Caco-2 (cell line): ENCODE data around the gene ZNHIT6. TPM values are rescaled to one million over a fixed set of nuclear protein-coding genes. Genes with fewer than 3 reads are reported as not detected.

ENCODE experiments used
- BruUV-seq: library from RNA; stranded (reverse); fragments of 400-500 nt; replicated peaks from 2 replicates; lab custom pipeline; 2021; lab: Mats Ljungman, UMichigan
- CTCF ChIA-PET: fragments of 300-600 bp; sonication (Branson Sonifier 250); formaldehyde crosslinking; loops from one replicate; lab custom pipeline; 2022; ENCODE audit warnings: antibody characterized with exemption; lab: Charles Lee
- POLR2A ChIA-PET: fragments of 300-600 bp; sonication (Branson Sonifier 250); formaldehyde crosslinking; loops from one replicate; lab custom pipeline; 2022; ENCODE audit warnings: antibody characterized with exemption; lab: Charles Lee
- DNase-seq, 2 experiments: peaks; one replicate each; pipeline versions ENCODE4 v3.0.0 to v3.0.0-alpha.2; 2020 to 2022
- H3K27me3 ChIP-seq: replicated peaks from 2 replicates; pipeline ENCODE4 v1.6.0; 2011; ENCODE audit warnings: low read length; ENCODE audit not compliant: control insufficient read depth, insufficient read depth
- H3K36me3 ChIP-seq: 2 replicates; pipeline ENCODE4 v1.5.1; 2011; ENCODE audit warnings: low read length; ENCODE audit not compliant: control insufficient read depth, insufficient read depth
- H3K4me1 ChIP-seq: fragments of 250-450 bp; sonication (Bioruptor Pico); 2 replicates; pipeline ENCODE4 v1.5.1; 2020; ENCODE audit warnings: mild to moderate bottlenecking
- H3K4me3 ChIP-seq: 2 replicates; pipeline ENCODE4 v1.5.1; 2011; ENCODE audit warnings: low read depth, mild to moderate bottlenecking, control low read depth, low read length
- H3K9me3 ChIP-seq: fragments of 250-450 bp; sonication (Bioruptor Pico); 2 replicates; pipeline ENCODE4 v1.5.1; 2020; ENCODE audit warnings: mild to moderate bottlenecking, moderate library complexity
- H3K27ac Mint-ChIP-seq: one replicate; pipeline ENCODE4 v1.8.0; 2022; ENCODE audit warnings: mixed read lengths; ENCODE audit not compliant: unreplicated experiment
- H3K27me3 Mint-ChIP-seq: one replicate; pipeline ENCODE4 v1.8.0; 2022; ENCODE audit warnings: mixed read lengths; ENCODE audit not compliant: insufficient read depth, unreplicated experiment
- H3K36me3 Mint-ChIP-seq: one replicate; pipeline ENCODE4 v1.8.0; 2022; ENCODE audit warnings: mild to moderate bottlenecking, mixed read lengths; ENCODE audit not compliant: insufficient read depth, unreplicated experiment
- H3K4me1 Mint-ChIP-seq: one replicate; pipeline ENCODE4 v1.8.0; 2022; ENCODE audit warnings: low read depth, mixed read lengths; ENCODE audit not compliant: unreplicated experiment
- H3K4me3 Mint-ChIP-seq: one replicate; pipeline ENCODE4 v1.8.0; 2022; ENCODE audit warnings: mild to moderate bottlenecking, moderate library complexity, mixed read lengths; ENCODE audit not compliant: unreplicated experiment
- H3K9me3 Mint-ChIP-seq: one replicate; pipeline ENCODE4 v1.8.0; 2022; ENCODE audit warnings: mixed read lengths; ENCODE audit not compliant: unreplicated experiment
- CTCF ChIP-seq, 2 experiments: fragments of 200-600 bp in 1 of 2; IDR thresholded peaks; 1 replicate in 1 of 2; 2 replicates in 1 of 2; pipeline versions ENCODE4 v1.5.1 to v1.8.0; 2011 to 2022; ENCODE audit warnings: antibody characterized with exemption in 1 of 2, control low read depth in 1 of 2, inconsistent platforms in 1 of 2, low read depth in 1 of 2, low read length in 1 of 2, mild to moderate bottlenecking in 1 of 2, moderate library complexity in 1 of 2; ENCODE audit not compliant: insufficient read depth in 1 of 2, severe bottlenecking in 1 of 2, unreplicated experiment in 1 of 2
- intact Hi-C: fragments of 100-400 bp; cut with micrococcal nuclease; formaldehyde crosslinking; loops from one replicate; pipeline ENCODE4 v1.10.0; 2022; ENCODE audit not compliant: unreplicated experiment
- total RNA-seq: library from RNA; stranded (reverse); gene quantifications from 2 replicates; pipeline ENCODE4 v1.2.3, GENCODE V29; 2022

Gene ZNHIT6
- total RNA-seq, 1 experiment from 2014 or later = 16.1 TPM

- POLR2A ChIA-PET = interaction anchor here (0.6 kb wide), 1 partner anchor 53 kb away, joined by 3 read pairs; the partner anchor contains the start of gene ZNHIT6
- intact Hi-C loops = no loop called here
Measured at GRCh38 chr1:85655315-85655714, 52.9 kb downstream of the ZNHIT6 start.

GRCh38 chr1:85654066-85654782, 54.0 kb downstream of the ZNHIT6 start:
- no peaks in the 10 kb centered on the region for H3K27me3 Mint-ChIP-seq
- CTCF ChIA-PET = no interaction called here

More at GRCh38 chr1:85655315-85655714, 52.9 kb downstream of the ZNHIT6 start:
- H3K36me3 ChIP-seq = no peaks in the 10 kb centered on the region
- peaks cover 7% of the 10 kb centered on the region for H3K4me1 Mint-ChIP-seq
- H3K4me3 Mint-ChIP-seq = no peak overlapping the region
- H3K4me3 ChIP-seq = no peak overlapping the region
- H3K27me3 Mint-ChIP-seq = no peaks in the 10 kb centered on the region
- BruUV-seq = no TSS peak
- DNase-seq = no peak
- TF ChIP-seq CTCF (IDR thresholded peaks at IDR 0.05; ENCODE audit: insufficient read depth in 1 of 2, low read depth in 1 of 2, low read length in 1 of 2, severe bottlenecking in 1 of 2, unreplicated experiment in 1 of 2) = no peak
- H3K9me3 ChIP-seq = no peaks in the 10 kb centered on the region
- CTCF ChIA-PET = no interaction called here
- H3K4me1 ChIP-seq = peaks cover 8% of the 10 kb centered on the region; the same call in 1 of the 2 replicates
- H3K27me3 ChIP-seq = no peaks in the 10 kb centered on the region
- H3K9me3 Mint-ChIP-seq = no peaks in the 10 kb centered on the region
- no peaks in the 10 kb centered on the region for H3K36me3 Mint-ChIP-seq
- no peak overlapping the region for H3K27ac Mint-ChIP-seq

GRCh38 chr1:85652327-85652726, 55.9 kb downstream of the ZNHIT6 start:
- Mint-ChIP-seq H3K27me3 (no peaks in the 10 kb centered on the region), H3K9me3 (no peaks in the 10 kb centered on the region), H3K4me1 (peaks cover 7% of the 10 kb centered on the region), H3K4me3 (no peak overlapping the region), H3K27ac (no peak overlapping the region), H3K36me3 (no peaks in the 10 kb centered on the region)
- BruUV-seq = no TSS peak
- Histone ChIP-seq H3K9me3 (no peaks in the 10 kb centered on the region), H3K27me3 (no peaks in the 10 kb centered on the region), H3K4me1 (peaks cover 8% of the 10 kb centered on the region; the same call in 1 of the 2 replicates), H3K36me3 (no peaks in the 10 kb centered on the region), H3K4me3 (no peak overlapping the region)
- ChIA-PET POLR2A (no interaction called here), CTCF (no interaction called here)
- TF ChIP-seq CTCF (IDR thresholded peaks at IDR 0.05; ENCODE audit: insufficient read depth in 1 of 2, low read depth in 1 of 2, low read length in 1 of 2, severe bottlenecking in 1 of 2, unreplicated experiment in 1 of 2) = no peak
- no peak for DNase-seq
- intact Hi-C loops = no loop called here

More at GRCh38 chr1:85654066-85654782, 54.0 kb downstream of the ZNHIT6 start:
- no peaks in the 10 kb centered on the region for H3K27me3 ChIP-seq
- no peaks in the 10 kb centered on the region for H3K9me3 ChIP-seq
- intact Hi-C loops = no loop called here
- H3K9me3 Mint-ChIP-seq = no peaks in the 10 kb centered on the region
- H3K27ac Mint-ChIP-seq = no peak overlapping the region
- H3K36me3 Mint-ChIP-seq = no peaks in the 10 kb centered on the region
- no peak for DNase-seq
- no peak overlapping the region for H3K4me3 ChIP-seq
- POLR2A ChIA-PET = interaction anchor here (0.6 kb wide), 2 partner anchors 22 to 54 kb away, joined by 3 to 4 read pairs; partner anchors contain the start of gene ZNHIT6
- BruUV-seq = no TSS peak
- no peak for TF ChIP-seq CTCF (IDR thresholded peaks at IDR 0.05; ENCODE audit: insufficient read depth in 1 of 2, low read depth in 1 of 2, low read length in 1 of 2, severe bottlenecking in 1 of 2, unreplicated experiment in 1 of 2)
- H3K36me3 ChIP-seq = no peaks in the 10 kb centered on the region
- H3K4me1 ChIP-seq = peaks cover 8% of the 10 kb centered on the region; the same call in 1 of the 2 replicates
- H3K4me3 Mint-ChIP-seq = no peak overlapping the region
- peaks cover 7% of the 10 kb centered on the region for H3K4me1 Mint-ChIP-seq
